GM12891 (cell line): ENCODE data around the gene MTURN.
A peak's percentile ranks its signal among the peaks of the same experiment; 100 is the strongest.

Experiments
- DNase-seq: peaks from one replicate; pipeline ENCODE4 v3.0.0; 2011; ENCODE audit warnings: low spot score; ENCODE audit not compliant: insufficient read length
- FAIRE-seq: peaks from 2 replicates; lab custom pipeline; 2011; peaks lifted over from hg19 to GRCh38; lab: Jason Lieb, UNC
- PAX5 ChIP-seq: IDR thresholded peaks from 2 replicates; pipeline ENCODE4 v1.6.1; 2011; ENCODE audit warnings: low read length, moderate library complexity, mild to moderate bottlenecking; ENCODE audit not compliant: insufficient read depth, severe bottlenecking
- POLR2A ChIP-seq: IDR thresholded peaks from 2 replicates; pipeline ENCODE4 v1.6.1; 2011; ENCODE audit warnings: low read depth, low read length, control low read depth
- POLR2AphosphoS5 ChIP-seq: IDR thresholded peaks from 2 replicates; pipeline ENCODE4 v1.6.1; 2011; ENCODE audit warnings: low read depth, low read length, control low read depth
- POU2F2 ChIP-seq: IDR thresholded peaks from 2 replicates; pipeline ENCODE4 v1.6.1; 2011; ENCODE audit warnings: low read depth, mild to moderate bottlenecking, control low read depth, low read length, moderate library complexity
- SPI1 ChIP-seq: IDR thresholded peaks from 2 replicates; pipeline ENCODE4 v1.6.1; 2011; ENCODE audit warnings: low read depth, low read length, control low read depth
- TAF1 ChIP-seq: IDR thresholded peaks from 2 replicates; pipeline ENCODE4 v1.6.1; 2011; ENCODE audit warnings: low read depth, low read length, control low read depth

The MTURN gene

GRCh38 chr7:30168835-30169573 lies 34.2 kb downstream of the MTURN start:
- DNase-seq (no peak), FAIRE-seq (no peak)
- TF ChIP-seq PAX5 (no peak), TAF1 (no peak), SPI1 (no peak), POLR2AphosphoS5 (no peak), POLR2A (no peak), POU2F2 (no peak)

GRCh38 chr7:30169579-30169978 lies 34.8 kb downstream of the MTURN start:
- no peak for TF ChIP-seq POLR2AphosphoS5
- TF ChIP-seq PAX5: no peak
- TF ChIP-seq POU2F2: no peak
- no peak for TF ChIP-seq TAF1
- TF ChIP-seq POLR2A: no peak
- TF ChIP-seq SPI1: no peak

GRCh38 chr7:30170476-30171205 lies 35.9 kb downstream of the MTURN start:
- no peak for DNase-seq
- TF ChIP-seq TAF1 (no peak), SPI1 (no peak), POLR2AphosphoS5 (no peak), POU2F2 (no peak), PAX5 (no peak), POLR2A (no peak)
- FAIRE-seq: no peak

More at GRCh38 chr7:30169579-30169978, 34.8 kb downstream of the MTURN start:
- no peak for FAIRE-seq
- no peak for DNase-seq

- FAIRE-seq (no peak), DNase-seq (no peak)
- TF ChIP-seq POU2F2: no peak
- TF ChIP-seq POLR2AphosphoS5: no peak
- no peak for TF ChIP-seq TAF1
- no peak for TF ChIP-seq POLR2A
- TF ChIP-seq SPI1: no peak
- TF ChIP-seq PAX5: no peak
Measured at GRCh38 chr7:30171766-30172447, 37.1 kb downstream of the MTURN start.

GRCh38 chr7:30172451-30172850 lies 37.7 kb downstream of the MTURN start:
- DNase-seq (no peak), FAIRE-seq (no peak)
- TF ChIP-seq POLR2AphosphoS5 (no peak), PAX5 (no peak), POU2F2 (no peak), SPI1 (no peak), POLR2A (no peak), TAF1 (no peak)

- DNase-seq (no peak), FAIRE-seq (no peak)
- no peak for TF ChIP-seq POLR2AphosphoS5
- TF ChIP-seq SPI1: no peak
- TF ChIP-seq POU2F2: no peak
- TF ChIP-seq PAX5: no peak
- no peak for TF ChIP-seq POLR2A
- no peak for TF ChIP-seq TAF1
Measured at GRCh38 chr7:30173058-30173897, 38.5 kb downstream of the MTURN start.

- TF ChIP-seq TAF1: no peak
- no peak for TF ChIP-seq POLR2AphosphoS5
- TF ChIP-seq POU2F2: no peak
- no peak for TF ChIP-seq SPI1
- TF ChIP-seq POLR2A: no peak
- no peak for TF ChIP-seq PAX5
- no peak for DNase-seq
- FAIRE-seq: no peak
Measured at GRCh38 chr7:30175180-30175579, 40.4 kb downstream of the MTURN start.

- no peak for TF ChIP-seq PAX5
- TF ChIP-seq POU2F2: no peak
- no peak for TF ChIP-seq TAF1
- no peak for TF ChIP-seq POLR2A
- no peak for FAIRE-seq
- no peak for DNase-seq
Measured at GRCh38 chr7:30175636-30176147, 40.9 kb downstream of the MTURN start.

GRCh38 chr7:30176463-30177109 lies 41.8 kb downstream of the MTURN start:
- no peak for TF ChIP-seq POU2F2
- TF ChIP-seq POLR2AphosphoS5: no peak
- no peak for TF ChIP-seq PAX5
- no peak for TF ChIP-seq TAF1
- no peak for TF ChIP-seq POLR2A
- TF ChIP-seq SPI1: no peak
- peak; percentile 55 for FAIRE-seq
- DNase-seq: no peak
